Activated naive CD4-positive, alpha-beta T cell treated with anti-CD3 and anti-CD28 coated beads, Interleukin-2, amount 10 ng/mL, durations not matched to agents 5 hours and 36 hours (primary cell): ENCODE data around the gene LXN. TPM values are rescaled to one million over a fixed set of nuclear protein-coding genes. Genes with fewer than 3 reads are reported as not detected.

Experiments used
- total RNA-seq, 2 experiments: library from RNA; stranded (reverse); gene quantifications; one replicate each; pipeline ENCODE4 v1.2.3, GENCODE V29; 2021

Gene LXN, protein sequence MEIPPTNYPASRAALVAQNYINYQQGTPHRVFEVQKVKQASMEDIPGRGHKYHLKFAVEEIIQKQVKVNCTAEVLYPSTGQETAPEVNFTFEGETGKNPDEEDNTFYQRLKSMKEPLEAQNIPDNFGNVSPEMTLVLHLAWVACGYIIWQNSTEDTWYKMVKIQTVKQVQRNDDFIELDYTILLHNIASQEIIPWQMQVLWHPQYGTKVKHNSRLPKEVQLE
- total RNA-seq = 1 to 10 TPM; 8.1 to 9.2 TPM

DNA sequence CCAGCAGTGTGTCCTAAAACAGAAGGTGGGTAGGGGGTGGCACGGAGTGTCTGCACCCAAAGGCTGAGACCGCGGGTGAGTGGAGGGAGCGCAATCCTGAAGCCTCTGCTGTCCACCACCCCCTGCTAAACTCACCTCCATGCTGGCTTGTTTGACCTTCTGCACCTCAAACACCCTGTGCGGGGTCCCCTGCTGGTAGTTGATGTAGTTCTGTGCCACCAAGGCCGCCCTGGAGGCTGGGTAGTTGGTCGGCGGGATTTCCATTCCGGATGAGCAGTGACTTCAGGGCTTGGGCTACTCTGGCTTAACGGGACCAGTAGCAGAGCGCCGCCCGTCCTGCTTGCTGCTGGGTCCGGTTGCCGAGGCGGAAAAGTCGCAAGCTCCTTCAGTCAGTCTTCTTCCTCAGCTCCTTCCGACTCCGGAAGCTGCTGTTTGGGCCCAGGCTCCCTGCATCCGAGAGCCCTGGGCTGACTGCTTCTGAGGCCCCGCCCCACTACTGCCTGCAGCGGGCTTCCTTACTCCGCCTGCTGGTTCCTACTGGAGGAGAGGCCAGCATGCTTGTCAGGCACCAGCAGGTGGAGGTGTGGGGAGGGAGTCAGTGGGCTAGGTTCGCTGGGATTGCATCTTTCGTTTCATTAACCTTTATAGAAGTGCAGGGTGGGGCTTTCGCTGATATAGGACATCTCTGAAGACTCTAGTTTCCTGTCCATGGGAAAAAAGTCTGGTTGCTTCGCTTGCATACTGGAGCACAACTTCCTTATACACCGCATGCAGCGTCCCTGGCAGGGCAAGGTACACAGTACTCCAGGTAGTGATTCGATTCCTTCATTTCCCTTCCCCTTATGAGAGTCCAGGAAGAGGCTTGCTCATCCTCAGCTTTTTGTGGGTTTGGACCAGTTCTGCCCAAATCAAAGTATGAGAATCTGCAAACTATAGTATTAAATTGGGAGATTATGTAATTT, at the start of gene LXN:
LXN (minus strand) TSS at position 434 of the 962 bp plus-strand sequence; CDS start at position 264, 170 bp downstream.

DNA sequence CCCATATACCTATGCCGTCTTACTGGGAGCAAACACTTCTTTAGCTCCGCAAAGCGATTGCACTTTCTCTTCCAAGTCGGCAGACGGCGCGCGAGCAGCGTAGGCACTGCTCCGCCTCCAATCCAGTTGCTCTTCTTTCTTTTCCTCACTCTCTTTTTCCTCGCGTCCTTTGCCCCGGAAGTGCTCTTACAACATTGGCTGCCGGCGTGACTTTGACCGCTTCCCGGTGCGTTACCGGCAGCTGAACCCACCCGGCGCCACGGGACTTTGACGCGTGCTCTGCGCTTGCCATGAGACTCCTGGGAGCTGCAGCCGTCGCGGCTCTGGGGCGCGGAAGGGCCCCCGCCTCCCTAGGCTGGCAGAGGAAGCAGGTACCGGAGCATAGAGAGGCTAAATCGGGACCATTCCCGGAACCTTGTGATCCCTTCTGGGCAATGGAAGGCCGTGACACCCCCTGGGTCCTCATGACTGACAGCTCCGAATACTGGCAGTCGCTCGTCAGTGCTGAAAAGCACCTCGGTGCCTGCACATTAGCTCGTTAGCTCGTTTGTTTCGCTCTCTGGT, 28.0 kb downstream of the LXN start, which contains the start of gene GFM1:
GFM1 (plus strand) TSS at position 183 of the 564 bp plus-strand sequence; CDS start at position 291, 108 bp downstream.

Other genes starting within 250 kb of the LXN start
- under 1 TPM in 1 of 2 experiments, not detected in 1; 0.58 TPM for gene MLF1, start 101.5 kb downstream of the LXN start, total RNA-seq
- gene GFM1, start 28.1 kb downstream of the LXN start, total RNA-seq = 10 to 100 TPM; 34.1 to 42.4 TPM
- gene RARRES1, start 59.8 kb upstream of the LXN start, total RNA-seq = not detected
- gene MFSD1, start 129.4 kb upstream of the LXN start, total RNA-seq = 10 to 100 TPM; 28.0 to 32.5 TPM